Left ventricle myocardium superior (tissue), 1 donor: ENCODE results near the gene TBX6. TPM values are rescaled to one million over a fixed set of nuclear protein-coding genes. Genes with fewer than 3 reads are reported as not detected.
"Not testable (repeated sequence)": the region's sequence is repeated elsewhere in the genome, so short reads cannot be mapped to it uniquely, and the experiment has no call there.

Experiments used
- ATAC-seq: fragments of 200-7000 bp; cut with Tn5 transposase; one replicate; pipeline ENCODE4 v1.9.1; 2020; ENCODE audit warnings: mild to moderate bottlenecking, moderate library complexity
- DNase-seq: peaks from one replicate; pipeline ENCODE4 v3.0.0-alpha.2; 2020
- intact Hi-C: fragments of 100-400 bp; cut with micrococcal nuclease; formaldehyde crosslinking; loops from one replicate; pipeline ENCODE4 v1.11.0; 2022
- long read RNA-seq: library from polyadenylated mRNA; unstranded; transcript quantifications from one replicate; pipeline ENCODE4 v2.0.0, GENCODE V29; 2021
- total RNA-seq: library from RNA; stranded (reverse); fragmentation: NEBNext Ultra II Directional; extraction: Animal tissue kit (Norgen Biotek cat#: 25700); gene quantifications from one replicate; pipeline ENCODE4 v1.2.1, GENCODE V29; 2021
- donor health status: DM: no; HTN: yes; CAD: no; lungs with severe emphysema.

The TBX6 gene, protein sequence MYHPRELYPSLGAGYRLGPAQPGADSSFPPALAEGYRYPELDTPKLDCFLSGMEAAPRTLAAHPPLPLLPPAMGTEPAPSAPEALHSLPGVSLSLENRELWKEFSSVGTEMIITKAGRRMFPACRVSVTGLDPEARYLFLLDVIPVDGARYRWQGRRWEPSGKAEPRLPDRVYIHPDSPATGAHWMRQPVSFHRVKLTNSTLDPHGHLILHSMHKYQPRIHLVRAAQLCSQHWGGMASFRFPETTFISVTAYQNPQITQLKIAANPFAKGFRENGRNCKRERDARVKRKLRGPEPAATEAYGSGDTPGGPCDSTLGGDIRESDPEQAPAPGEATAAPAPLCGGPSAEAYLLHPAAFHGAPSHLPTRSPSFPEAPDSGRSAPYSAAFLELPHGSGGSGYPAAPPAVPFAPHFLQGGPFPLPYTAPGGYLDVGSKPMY
- total RNA-seq = 0.79 TPM
- long read RNA-seq = 0 reads

DNA sequence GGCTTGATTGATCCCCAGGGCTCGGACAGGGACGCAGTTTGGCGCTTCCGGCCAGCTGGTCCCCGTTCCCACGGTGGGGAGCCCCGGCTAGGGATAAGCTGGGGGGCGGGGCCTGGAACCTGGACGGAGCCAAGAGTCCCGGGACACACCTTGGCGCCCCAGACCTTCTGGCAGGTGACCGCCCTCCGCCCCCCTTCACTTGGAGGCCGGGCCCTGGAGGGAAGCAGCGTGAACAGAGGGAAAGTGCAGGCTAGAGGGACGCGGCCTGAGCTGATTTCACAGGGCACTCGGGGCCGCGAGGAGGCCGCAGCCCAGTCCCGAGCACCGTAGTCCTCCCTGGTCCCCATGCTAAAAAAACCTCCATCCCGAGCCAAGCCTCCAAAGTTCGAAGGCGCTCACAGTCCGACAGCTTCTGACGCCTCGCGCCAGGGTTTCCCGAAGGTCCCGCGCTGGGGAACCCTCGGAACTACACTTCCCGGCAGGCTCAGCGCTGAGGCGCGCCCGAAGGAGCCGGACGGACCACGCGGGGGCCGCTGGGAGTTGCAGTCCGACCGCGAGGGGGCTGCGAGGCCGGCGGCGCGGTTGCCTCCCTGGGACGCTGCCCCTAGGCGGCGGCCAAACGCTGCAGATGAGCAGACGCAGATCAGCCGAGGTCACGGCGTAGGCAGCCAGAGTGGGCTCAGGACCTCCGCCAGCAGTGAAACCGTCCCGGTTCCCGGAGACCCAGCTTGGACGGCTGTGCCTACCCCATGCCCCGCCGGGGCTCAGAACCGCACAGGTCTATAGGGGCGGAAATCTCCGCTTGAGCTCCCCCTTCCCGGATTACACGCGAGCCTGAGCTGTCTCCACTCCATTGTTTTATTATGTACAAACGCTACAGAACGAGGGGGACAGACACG lies at the start of gene TBX6:
TSS of gene TBX6 (minus strand) at position 451 of the 899 bp plus-strand sequence. CDS start 731 bp downstream, outside the sequence.
- intact Hi-C loops = no loop called here
- peak; percentile 97 for DNase-seq
- peak; percentile 91 for ATAC-seq

DNA sequence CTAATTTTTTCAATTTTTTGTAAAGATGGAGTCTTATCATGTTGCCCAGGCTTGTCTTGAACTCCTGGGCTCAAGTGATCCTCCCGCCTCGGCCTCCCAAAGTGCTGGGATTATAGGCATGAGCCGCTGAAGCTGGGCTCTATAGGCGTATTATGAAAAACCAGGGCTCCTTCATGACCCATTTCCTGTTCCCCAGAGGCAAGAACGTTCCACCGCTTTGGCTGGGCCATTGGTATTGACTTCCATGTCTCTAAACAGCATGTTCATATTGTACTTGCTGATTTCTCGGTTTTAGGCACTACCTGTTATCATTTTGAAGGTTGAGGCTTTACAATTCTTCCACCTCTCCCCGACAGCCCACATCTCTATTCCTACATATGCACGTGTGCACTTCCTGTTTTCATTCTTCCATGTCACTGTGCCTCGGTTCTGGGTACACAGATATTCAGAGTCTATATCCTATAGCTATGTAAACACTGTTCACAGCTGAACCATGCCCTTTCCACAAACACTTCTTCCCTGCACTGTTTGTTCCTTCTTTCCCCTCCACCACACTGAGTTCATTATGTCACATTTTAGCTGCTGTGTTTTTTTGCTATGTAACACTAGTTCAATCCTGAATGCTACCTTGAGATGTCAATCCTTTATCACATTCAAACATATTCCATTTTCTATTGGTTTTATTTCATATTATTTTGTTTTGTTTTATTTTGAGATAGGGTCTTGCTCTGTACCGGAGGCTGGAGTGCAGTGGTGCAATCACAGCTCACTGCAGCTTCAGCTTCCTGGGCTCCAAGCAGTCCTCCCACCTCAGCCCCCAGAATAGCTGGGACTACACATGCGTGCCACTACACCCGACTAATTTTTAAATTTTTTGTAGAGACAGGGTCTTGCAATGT lies 48.1 kb upstream of the TBX6 start:
- DNase-seq (no peak), ATAC-seq (no peak)
- intact Hi-C loops = no loop called here

DNA sequence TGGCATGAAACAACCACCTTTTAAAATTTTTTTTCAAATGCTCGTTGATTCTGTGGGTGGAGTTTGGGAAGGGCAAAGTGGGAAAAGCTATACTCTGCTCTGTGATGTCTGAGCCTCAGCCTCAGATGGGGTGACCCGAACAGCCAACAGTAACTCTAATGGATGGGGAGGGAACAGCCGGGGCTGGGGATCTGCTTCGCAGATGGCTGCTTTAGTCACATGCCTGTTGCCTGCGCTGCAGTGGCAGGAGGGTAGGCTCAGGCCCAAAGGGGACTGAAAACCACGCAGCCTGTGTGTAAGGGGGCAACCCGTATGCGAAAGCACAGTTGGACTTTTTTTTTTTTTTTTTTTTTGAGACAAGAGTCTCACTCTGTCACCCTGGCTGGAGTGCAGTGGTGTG lies 46.2 kb upstream of the TBX6 start:
- no peak for ATAC-seq
- no peak for DNase-seq
- intact Hi-C loops = no loop called here

DNA sequence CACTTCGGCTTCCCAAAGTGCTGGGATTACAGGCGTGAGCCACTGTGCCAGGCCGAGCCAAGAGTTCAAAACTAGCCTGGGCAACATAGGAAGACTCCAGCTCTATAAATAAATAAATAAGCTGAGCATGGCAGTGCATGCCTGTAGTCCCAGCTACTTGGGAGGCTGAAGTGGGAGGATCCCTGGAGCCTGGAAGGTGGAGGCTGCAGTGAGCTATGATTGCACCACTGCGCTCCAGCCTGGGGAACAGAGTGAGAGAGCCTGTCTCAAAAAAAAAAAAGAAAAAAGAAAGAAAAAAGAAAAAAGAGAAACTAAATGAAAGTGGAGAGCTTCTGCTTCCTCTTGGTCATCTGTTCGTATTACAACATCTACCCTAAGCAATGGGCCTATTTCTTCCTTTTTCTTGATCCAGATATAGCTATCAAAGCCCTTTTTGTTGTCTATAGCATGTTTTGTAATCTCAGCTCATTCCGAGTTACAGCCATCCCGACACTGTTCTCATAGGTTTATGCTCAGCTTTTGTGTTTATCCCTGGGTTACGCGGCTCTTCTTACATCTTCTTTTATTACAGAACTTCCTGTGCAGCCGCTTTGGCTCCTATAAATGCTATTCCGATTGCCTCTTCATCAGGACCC lies 45.4 kb upstream of the TBX6 start:
- intact Hi-C loops = no loop called here
- ATAC-seq (peak; percentile 61), DNase-seq (no peak)

DNA sequence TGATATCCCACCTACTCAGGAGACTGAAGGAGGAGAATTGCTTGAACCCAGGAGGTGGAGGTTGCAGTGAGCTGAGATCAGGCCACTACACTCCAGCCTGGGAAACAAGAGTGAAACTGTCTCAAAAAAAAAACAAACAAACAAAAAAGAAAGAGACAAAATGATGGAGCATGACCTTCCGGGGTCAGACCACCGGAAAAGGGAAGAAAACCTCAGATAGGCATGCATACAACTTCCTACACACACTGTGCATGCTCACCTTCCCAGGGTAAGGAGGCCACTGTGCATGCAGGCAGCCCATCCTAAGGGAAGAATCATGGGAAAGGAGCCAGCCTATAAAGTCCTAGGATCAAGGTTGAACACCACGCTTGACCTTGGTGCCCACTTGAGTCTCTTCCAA lies 40.9 kb upstream of the TBX6 start:
- DNase-seq (no peak), ATAC-seq (no peak)
- intact Hi-C loops = no loop called here

DNA sequence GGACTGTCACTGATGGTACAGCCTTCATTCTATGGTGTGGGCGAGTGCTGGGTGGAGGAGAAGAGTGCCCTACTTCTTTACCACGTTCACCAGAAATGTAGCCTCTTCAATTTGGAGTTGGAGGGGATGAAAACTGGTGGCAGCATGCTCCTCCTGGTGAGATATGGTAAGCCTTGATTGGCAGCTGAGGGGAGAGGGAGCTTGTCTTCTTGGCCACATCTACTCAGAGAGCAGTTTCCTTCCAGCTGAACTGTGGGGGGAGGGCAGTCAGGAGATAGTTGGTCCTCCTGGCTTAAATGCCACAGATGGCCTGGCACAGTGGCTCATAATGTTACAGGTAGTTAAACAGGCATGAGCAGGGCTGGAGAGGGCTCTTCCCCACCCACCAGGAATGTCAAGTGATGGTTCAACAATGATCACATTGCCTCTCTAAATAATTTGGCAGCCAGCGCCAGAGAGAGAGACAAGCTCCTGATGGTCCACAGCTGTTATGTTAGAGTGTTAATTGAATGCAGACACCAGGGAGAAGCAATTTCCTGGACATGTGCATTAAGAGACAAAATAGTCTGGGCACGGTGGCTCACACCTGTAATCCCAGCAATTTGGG lies 40.2 kb upstream of the TBX6 start:
- intact Hi-C loops = no loop called here
- ATAC-seq (peak; percentile 20), DNase-seq (no peak)

DNA sequence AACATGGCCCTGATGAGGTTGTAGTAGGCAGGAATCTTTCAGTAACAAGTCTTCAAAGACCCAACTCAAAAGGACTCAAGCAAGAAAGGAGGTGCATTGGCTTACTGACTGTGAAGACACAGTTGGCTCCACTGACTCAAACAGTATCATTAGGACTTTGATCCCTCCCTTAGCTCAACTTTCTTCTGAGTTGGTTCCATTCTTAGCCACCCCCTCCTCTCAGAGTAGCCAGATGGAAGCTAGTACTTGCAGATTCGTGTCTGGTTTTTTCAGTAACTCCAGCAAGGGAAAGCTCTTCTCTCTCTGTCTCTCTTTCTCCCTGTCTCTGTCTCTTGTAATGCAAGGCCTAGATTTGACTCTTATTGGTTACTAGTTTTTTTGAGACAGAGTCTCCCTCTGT lies 36.3 kb upstream of the TBX6 start:
- ATAC-seq (no peak), DNase-seq (no peak)
- intact Hi-C loops = no loop called here

DNA sequence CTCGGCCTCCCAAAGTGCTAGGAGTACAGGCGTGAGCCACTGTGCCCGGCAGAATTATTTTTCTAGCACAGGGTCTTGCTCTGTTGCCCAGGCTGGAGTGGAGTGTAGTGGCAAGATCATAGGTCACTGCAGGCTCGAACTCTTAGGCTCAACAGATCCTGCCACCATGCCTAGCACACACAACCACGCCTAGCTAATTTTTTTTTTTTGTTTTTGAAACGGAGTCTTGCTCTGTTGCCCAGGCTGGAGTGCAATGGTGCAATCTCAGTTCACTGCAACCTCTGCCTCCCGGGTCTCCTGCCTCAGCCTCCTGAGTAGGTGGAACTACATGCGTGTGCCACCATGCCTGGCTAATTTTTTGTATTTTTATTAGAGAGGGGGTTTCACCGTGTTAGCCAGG lies 34.0 kb upstream of the TBX6 start:
- DNase-seq, intact Hi-C loops, ATAC-seq: not testable (repeated sequence)

DNA sequence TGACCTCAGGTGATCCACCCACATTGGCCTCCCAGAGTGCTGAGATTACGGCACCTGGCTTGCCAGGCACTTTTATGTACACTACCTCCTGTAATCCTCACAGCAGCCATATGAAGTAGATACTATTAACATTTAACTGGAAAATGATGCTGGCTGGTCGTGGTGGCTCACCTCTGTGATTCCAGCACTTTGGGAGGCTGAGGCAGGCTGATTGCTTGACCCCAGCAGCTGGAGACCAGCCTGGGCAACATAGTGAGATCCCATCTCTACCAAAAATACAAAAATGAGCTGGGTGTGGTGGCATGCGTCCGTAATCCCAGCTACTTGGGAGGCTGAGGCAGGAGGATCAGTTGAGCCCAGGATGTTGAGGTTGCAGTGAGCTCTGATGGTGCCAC lies 33.3 kb upstream of the TBX6 start:
- DNase-seq (no peak), ATAC-seq (no peak)
- intact Hi-C loops = no loop called here

DNA sequence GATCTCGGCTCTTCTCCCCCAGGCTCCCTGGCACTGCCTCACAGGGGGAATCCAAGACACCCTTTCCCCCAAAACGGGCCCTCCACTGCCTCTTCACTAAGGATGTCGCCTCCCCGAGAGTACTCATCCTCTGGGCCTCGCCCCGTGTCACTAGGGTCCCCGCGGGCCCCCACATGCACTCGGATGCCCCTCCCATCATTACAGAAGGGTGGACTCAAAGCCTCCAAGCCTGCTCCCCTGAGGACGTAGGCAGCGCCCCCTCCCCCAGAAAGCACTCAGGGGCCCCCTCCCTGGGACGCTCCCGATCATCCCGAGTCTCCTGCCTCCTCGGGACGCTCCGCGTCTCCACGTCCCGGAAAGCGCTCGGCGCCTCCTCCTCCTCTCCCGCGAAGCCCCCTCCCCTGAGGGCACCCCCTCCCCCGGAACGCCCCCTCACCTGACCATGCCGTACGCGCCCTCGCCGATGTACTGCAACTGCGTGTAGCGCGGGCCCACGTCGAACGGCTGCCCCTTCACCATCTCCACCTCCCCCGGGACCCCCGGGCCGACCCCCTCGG lies 31.0 kb upstream of the TBX6 start:
- DNase-seq (no peak), ATAC-seq (peak; percentile 25)
- intact Hi-C loops = no loop called here

DNA sequence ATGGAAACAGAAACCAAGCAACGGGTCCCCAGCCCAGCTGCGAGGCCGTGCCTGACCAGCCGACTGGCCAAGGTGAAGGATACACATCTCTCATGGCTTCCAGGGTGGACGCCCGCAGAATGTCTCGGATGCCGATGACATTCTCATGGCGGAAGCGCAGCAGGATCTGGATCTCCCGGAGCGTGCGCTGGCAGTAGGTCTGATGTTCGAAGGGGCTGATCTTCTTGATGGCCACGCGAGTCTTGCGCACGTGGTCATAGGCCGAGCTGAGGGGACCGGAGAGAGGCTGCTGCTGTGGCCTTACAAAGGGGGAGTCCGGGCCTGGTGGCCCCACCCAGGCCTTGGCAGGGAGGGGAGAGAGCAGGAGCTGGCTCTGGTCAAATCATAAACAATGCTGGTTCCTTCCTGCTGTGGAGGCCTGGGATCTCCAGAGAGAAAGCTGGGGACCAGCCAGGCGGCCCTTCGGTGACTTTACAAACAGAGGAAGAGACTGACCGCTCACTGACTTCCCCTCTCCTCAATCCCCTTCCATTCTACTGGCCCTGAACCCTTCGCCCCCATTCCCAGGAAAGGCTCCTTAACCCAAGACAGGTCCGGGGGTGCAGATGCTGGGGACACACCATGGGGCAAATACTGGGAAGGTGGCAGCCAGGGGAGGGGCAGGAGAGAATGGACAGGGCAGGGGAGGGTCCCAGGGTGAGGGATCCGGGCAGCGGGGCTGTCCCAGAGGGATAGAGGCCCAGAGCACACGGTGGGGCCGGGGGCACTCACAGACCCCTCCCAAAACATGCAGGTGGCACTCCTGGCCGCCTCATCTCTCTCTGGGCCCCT lies 30.2 kb upstream of the TBX6 start:
- DNase-seq = peak; percentile 85
- peak; percentile 81 for ATAC-seq
- intact Hi-C loops = no loop called here

DNA sequence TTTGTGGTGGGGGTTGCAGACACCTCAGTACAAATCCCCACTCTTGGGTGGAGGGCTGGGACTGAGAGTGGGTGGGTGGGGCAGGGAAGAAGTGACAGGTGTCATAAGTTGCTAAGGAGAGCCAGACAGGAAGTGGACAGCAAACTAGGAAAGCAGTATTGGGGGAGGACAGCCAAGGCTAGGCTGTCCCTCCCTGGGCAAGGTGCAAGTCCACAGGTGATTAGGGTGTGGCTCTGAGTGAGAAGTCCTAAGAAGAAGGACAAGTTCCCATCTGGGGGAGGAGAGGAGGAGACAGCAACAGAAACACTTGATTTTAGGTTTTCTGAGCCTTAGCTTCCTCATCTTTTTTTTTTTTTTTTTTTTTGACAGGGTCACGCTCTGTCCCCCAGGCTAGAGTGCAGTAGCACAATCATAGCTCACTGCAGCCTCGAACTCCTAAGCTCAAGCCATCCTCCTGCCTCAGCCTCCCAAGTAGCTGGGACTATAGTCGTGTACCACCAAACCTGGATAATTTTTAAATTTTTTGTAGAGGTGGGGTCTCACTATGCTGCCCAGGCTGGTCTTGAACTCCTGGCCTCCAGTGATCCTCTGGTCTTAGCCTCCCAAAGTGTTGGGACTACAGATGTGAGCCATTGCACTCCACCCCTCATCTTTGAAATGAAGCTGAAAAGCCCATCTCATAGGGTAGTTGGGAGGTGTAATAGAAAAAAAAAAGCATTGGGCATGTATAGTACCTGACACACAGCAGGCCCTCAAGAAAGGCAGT lies 28.8 kb upstream of the TBX6 start:
- DNase-seq = no peak
- ATAC-seq = no peak
- intact Hi-C loops = no loop called here

DNA sequence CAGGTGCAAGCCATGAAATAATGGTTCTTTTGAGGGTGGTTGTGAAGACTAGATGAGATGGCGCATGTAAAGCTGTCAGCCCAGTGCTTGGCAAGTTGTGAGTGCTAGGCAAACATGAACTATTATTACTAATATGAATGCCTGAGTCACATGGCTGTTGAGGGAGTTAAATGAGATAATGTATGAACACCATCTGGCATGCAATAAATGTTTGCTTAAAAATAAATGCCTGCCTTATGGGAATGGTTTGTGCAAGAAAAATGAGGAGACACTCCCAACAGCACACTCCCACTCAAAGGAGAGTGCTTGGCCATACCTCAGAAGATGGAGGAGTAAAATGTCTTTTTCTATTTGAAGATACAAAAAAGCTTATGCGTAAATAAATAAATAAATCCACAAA lies 27.7 kb upstream of the TBX6 start:
- no peak for ATAC-seq
- no peak for DNase-seq
- intact Hi-C loops = no loop called here

DNA sequence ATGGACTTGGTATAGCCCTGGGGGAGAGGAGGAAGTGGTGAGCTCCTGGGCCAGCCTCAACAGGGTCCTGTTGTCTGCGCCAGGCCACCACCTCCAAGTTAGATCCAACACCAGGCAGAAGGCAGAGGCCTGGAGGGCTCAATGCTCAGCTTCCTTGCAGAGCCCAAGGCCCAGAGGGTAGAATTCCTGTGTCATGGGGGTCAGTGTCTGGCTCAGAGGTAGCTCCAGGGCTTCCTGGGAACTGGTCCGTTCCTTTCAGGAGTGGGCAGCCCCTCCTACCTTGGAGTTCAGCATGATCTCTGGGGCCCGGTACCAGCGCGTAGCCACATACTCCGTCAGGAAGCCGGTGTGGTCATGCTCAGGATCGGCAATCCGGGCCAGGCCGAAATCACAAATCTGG lies 26.0 kb upstream of the TBX6 start:
- intact Hi-C loops = no loop called here
- ATAC-seq (no peak), DNase-seq (no peak)

DNA sequence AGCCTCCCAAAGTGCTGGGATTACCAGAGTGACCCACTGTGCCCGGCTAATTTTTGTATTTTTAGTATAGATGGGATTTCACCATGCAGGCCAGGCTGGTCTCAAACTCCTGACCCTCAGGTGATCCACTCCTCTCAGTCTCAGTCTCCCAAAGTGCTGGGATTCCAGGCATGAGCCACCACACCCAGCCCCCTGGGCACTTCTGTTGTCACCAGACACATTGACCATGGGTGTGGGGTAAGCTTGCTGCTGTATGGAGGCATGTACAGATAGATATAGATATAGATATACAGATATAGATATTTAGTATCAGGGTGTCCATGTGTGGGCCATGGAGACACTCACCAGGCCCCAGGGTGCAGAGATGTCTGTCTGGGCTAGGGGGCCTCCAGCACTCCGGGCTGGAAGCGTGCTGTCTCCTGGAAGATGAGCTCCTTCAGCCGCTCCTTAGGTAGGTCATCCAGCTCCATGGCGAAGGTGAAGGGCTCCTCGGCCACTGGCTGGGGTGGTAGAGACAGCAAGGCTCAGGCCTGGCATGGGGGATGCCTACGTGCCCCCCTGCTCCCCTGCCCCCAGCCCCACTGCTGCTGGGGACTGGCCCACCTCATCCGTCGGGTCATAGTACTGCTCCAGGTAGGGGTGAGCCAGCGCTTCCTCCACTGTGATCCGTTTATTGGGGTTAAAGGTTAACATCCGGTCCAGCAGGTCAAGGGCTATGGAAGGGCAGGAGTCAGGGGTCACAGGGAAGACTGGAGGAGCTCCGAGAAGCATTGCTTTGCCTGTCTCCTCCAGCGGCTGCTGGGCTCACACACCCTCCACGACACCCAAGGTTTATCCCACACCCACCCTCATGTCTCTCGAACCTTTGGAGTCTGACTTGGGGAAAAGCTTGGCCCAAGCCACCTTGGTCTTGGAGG lies 24.8 kb upstream of the TBX6 start:
- no peak for ATAC-seq
- DNase-seq = no peak
- intact Hi-C loops = no loop called here

DNA sequence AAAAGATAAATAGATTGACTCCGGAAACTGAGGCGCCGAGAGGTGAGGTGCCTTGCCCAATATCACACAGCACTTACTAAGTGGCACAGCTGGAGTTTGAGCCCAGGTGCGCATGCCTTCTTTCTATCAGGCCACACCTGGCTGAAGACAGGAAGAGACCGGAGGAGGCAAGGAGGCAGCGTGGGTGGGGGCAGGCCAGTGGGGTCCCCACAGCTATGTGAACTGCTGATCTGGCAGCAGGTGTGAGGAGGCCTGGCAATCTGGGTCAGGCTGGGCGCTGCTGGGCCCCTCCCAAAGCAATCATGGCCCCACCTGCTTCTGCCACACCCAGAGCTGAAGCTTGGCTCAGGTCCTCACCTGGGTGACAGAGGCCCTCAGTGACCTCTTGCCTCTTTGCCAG lies 23.5 kb upstream of the TBX6 start:
- intact Hi-C loops = no loop called here
- ATAC-seq = no peak
- DNase-seq = no peak
